Measurements from ENCODE around the gene RNF31. TPM values are rescaled to one million over a fixed set of nuclear protein-coding genes. Genes with fewer than 3 reads are reported as not detected.

RNF31 gene
- total and polyA plus RNA-seq, 2 of the 13 experiments (the other 11 are each of a cell fraction or from before 2014, with no cell fraction given) = 48.2 to 86.8 TPM

DNA sequence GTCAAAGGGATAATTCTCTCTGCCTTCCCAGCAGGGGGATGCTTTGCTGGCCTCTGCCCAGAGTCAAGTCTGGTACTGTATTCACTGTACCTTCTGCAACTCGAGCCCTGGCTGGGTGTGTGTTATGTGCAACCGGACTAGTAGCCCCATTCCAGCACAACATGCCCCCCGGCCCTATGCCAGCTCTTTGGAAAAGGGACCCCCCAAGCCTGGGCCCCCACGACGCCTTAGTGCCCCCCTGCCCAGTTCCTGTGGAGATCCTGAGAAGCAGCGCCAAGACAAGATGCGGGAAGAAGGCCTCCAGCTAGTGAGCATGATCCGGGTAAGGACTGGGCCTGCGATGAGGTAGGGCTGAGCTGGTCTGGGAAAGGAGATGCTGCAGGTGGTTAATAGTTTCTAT lies 3.3 kb downstream of the RNF31 start:
- WGBS (ENCODE audit: low lambda C conversion rate) = 96% methylated on average over 9 of the region's 9 CpGs
- Histone ChIP-seq H3K9ac (ENCODE audit: insufficient read depth, low read depth, low read length) (no peak overlapping the region), H3K4me3 (replicated peaks in 1 of 3; ENCODE audit: insufficient read depth in 1 of 3, low read depth in 2 of 3, low read length in 3 of 3) (no peak overlapping the region), H3K36me3 (replicated peaks in 1 of 2; ENCODE audit: control insufficient read depth in 1 of 2, insufficient read depth in 2 of 2, low read length in 2 of 2) (peaks cover 41 to 49% of the 10 kb centered on the region in 2 experiments), H3K4me1 (ENCODE audit: insufficient read depth, low read length) (peaks cover 26% of the 10 kb centered on the region), H3K27me3 (ENCODE audit: control insufficient read depth in 1 of 2, insufficient read depth in 2 of 2, low read length in 2 of 2) (peaks cover 0 to 3% of the 10 kb centered on the region in 2 experiments; a peak in 1 of 5 replicates), H2AFZ (ENCODE audit: low read length) (no peak overlapping the region), H3K9me3 (ENCODE audit: low read length) (no peaks in the 10 kb centered on the region), H4K20me1 (ENCODE audit: insufficient read depth, low read length) (peaks cover 7% of the 10 kb centered on the region), H3K4me2 (ENCODE audit: low read depth, low read length) (no peak overlapping the region), H3K79me2 (ENCODE audit: insufficient read depth, low read length) (peaks cover 29% of the 10 kb centered on the region), H3K27ac (ENCODE audit: extremely low read length, insufficient read depth, low read length) (no peak overlapping the region)
- ChIA-PET POLR2A (interaction anchor here (4.5 to 11.8 kb wide), 4 partner anchors 8 to 56 kb away, joined by 22 to 233 read pairs (median 194); partner anchors contain the start of genes DCAF11, EMC9, IRF9 and NRL), CTCF (ENCODE audit: low intra/inter-chr PET ratio, low total read pairs) (no interaction called here)
- ATAC-seq (no peak), FAIRE-seq (no peak), DNase-seq (ENCODE audit: low spot score) (no peak)
- intact Hi-C loops (cut with micrococcal nuclease; ENCODE audit: unreplicated experiment) (no loop called here), in situ Hi-C loops (cut with HindIII; ENCODE audit: extremely low pct_ligation_motif_present, low pct_unique_long_range_greater_than_20kb) (no loop called here)
- BruUV-seq (replicated peaks) = no TSS peak
- 0 out of 2 replicates have a peak, but pooled peaks have one; percentile 0 for TF ChIP-seq MTA1 (CRISPR knock-in tag; IDR thresholded peaks at IDR 0.05; ENCODE audit: borderline replicate concordance)
- no peak for TF ChIP-seq ZNF17 (CRISPR knock-in tag; IDR thresholded peaks at IDR 0.05)

DNA sequence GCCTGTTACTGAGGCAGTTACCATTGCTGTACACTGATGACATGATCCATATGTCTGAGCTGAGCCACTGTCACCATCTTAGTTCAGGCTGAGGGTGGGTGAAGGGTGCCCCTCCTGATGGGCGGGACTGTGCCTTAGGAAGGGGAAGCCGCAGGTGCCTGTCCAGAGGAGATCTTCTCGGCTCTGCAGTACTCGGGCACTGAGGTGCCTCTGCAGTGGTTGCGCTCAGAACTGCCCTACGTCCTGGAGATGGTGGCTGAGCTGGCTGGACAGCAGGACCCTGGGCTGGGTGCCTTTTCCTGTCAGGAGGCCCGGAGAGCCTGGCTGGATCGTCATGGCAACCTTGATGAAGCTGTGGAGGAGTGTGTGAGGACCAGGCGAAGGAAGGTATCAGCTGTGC lies 3.7 kb downstream of the RNF31 start:
- Histone ChIP-seq H3K27me3 (ENCODE audit: control insufficient read depth in 1 of 2, insufficient read depth in 2 of 2, low read length in 2 of 2) (peaks cover 0 to 3% of the 10 kb centered on the region in 2 experiments; a peak in 1 of 5 replicates), H3K4me1 (ENCODE audit: insufficient read depth, low read length) (peaks cover 21% of the 10 kb centered on the region), H3K36me3 (replicated peaks in 1 of 2; ENCODE audit: control insufficient read depth in 1 of 2, insufficient read depth in 2 of 2, low read length in 2 of 2) (peaks cover 45 to 53% of the 10 kb centered on the region in 2 experiments), H3K79me2 (ENCODE audit: insufficient read depth, low read length) (peaks cover 24% of the 10 kb centered on the region), H4K20me1 (ENCODE audit: insufficient read depth, low read length) (peaks cover 7% of the 10 kb centered on the region), H3K27ac (ENCODE audit: extremely low read length, insufficient read depth, low read length) (no peak overlapping the region), H3K9me3 (ENCODE audit: low read length) (no peaks in the 10 kb centered on the region), H3K9ac (ENCODE audit: insufficient read depth, low read depth, low read length) (no peak overlapping the region), H2AFZ (ENCODE audit: low read length) (no peak overlapping the region), H3K4me3 (replicated peaks in 1 of 3; ENCODE audit: insufficient read depth in 1 of 3, low read depth in 2 of 3, low read length in 3 of 3) (no peak overlapping the region), H3K4me2 (ENCODE audit: low read depth, low read length) (no peak overlapping the region)
- ChIA-PET CTCF (ENCODE audit: low intra/inter-chr PET ratio, low total read pairs) (no interaction called here), POLR2A (interaction anchor here (1.3 to 11.8 kb wide), 5 partner anchors 8 to 37 kb away, joined by 3 to 233 read pairs (median 22); partner anchors contain the start of genes DCAF11, EMC9, IRF9 and NRL)
- DNase-seq (ENCODE audit: low spot score) (no peak), ATAC-seq (no peak), FAIRE-seq (no peak)
- no TSS peak for BruUV-seq (replicated peaks)
- WGBS (ENCODE audit: low lambda C conversion rate) = 95% methylated on average over 9 of the region's 9 CpGs
- intact Hi-C loops (cut with micrococcal nuclease; ENCODE audit: unreplicated experiment) = no loop called here
- in situ Hi-C loops (cut with HindIII; ENCODE audit: extremely low pct_ligation_motif_present, low pct_unique_long_range_greater_than_20kb) = no loop called here
- TF ChIP-seq ZNF512B (CRISPR knock-in tag; IDR thresholded peaks at IDR 0.05; ENCODE audit: borderline replicate concordance) = 0 out of 2 replicates have a peak, but pooled peaks have one; percentile 35
- peak; percentile 39; the same call in 1 of the 2 replicates for TF ChIP-seq RFX1 (IDR thresholded peaks at IDR 0.05)
- no peak for TF ChIP-seq ZNF839 (CRISPR knock-in tag; IDR thresholded peaks at IDR 0.05; ENCODE audit: borderline replicate concordance)
- no peak for TF ChIP-seq ZNF121 (CRISPR knock-in tag; IDR thresholded peaks at IDR 0.05)
- TF ChIP-seq CERS6 (CRISPR knock-in tag; IDR thresholded peaks at IDR 0.05) = no peak
- TF ChIP-seq ZBTB21 (CRISPR knock-in tag; IDR thresholded peaks at IDR 0.05) = no peak
- TF ChIP-seq, protein P1, sequence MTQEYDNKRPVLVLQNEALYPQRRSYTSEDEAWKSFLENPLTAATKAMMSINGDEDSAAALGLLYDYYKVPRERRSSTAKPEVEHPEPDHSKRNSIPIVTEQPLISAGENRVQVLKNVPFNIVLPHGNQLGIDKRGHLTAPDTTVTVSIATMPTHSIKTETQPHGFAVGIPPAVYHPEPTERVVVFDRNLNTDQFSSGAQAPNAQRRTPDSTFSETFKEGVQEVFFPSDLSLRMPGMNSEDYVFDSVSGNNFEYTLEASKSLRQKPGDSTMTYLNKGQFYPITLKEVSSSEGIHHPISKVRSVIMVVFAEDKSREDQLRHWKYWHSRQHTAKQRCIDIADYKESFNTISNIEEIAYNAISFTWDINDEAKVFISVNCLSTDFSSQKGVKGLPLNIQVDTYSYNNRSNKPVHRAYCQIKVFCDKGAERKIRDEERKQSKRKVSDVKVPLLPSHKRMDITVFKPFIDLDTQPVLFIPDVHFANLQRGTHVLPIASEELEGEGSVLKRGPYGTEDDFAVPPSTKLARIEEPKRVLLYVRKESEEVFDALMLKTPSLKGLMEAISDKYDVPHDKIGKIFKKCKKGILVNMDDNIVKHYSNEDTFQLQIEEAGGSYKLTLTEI (CRISPR knock-in tag; conservative IDR thresholded peaks at IDR 0.05) = no peak
- TF ChIP-seq ATF7 (IDR thresholded peaks at IDR 0.05) = no peak
- no peak for TF ChIP-seq ATF7 (CRISPR knock-in tag; IDR thresholded peaks at IDR 0.05)
- peak; percentile 74; the same call in 1 of the 2 replicates for TF ChIP-seq EED (CRISPR knock-in tag; IDR thresholded peaks at IDR 0.05)
- TF ChIP-seq ZNF670 (CRISPR knock-in tag; IDR thresholded peaks at IDR 0.05; ENCODE audit: borderline replicate concordance) = no peak

Measured in HepG2 (cell line).